GM18868 (cell line): ENCODE data around the gene FAM219A.
A peak's percentile ranks its signal among the peaks of the same experiment; 100 is the strongest.
"Not testable (repeated sequence)": the region's sequence is repeated elsewhere in the genome, so short reads cannot be mapped to it uniquely, and the experiment has no call there.

Experiments
- ATAC-seq: cut with Tn5 transposase; IDR thresholded peaks from one replicate; pipeline ENCODE4 v1.9.1; 2021; ENCODE audit warnings: mild to moderate bottlenecking, moderate library complexity; ENCODE audit not compliant: unreplicated experiment

FAM219A gene

DNA sequence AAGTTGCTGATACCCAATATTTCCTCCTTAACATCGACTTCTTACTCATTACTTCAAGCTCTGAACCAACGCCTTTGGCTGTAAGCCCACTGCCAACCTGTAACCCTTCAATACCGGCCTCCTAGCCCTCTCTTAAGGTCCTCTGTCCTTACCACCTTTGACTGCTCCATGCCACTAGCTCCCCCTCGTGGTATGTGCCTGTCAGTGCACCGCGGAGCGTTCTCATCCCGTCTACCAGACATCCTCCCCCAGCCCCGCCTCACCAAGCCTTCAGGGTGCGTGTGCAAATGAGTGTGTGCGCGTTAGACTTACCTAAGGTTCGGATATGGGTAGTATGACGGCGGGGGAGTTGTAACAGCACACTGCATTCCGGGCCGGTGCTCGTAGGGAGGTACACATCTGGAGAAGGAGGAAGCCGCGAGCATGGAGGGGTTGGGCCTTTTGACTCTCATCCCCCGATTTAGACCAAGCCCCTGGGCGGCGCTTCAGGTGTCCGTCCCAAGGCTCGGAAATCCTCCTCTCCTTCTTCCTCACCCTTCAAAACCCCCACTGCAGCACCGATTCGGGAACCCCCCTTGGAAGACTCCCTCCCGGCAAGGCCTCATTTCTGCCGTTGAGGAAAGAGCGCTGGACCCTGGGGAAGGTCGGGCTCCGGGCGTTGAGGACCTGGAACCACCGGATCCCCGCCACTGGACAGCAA lies 78.9 kb downstream of the FAM219A start:
- peak; percentile 35 for ATAC-seq

DNA sequence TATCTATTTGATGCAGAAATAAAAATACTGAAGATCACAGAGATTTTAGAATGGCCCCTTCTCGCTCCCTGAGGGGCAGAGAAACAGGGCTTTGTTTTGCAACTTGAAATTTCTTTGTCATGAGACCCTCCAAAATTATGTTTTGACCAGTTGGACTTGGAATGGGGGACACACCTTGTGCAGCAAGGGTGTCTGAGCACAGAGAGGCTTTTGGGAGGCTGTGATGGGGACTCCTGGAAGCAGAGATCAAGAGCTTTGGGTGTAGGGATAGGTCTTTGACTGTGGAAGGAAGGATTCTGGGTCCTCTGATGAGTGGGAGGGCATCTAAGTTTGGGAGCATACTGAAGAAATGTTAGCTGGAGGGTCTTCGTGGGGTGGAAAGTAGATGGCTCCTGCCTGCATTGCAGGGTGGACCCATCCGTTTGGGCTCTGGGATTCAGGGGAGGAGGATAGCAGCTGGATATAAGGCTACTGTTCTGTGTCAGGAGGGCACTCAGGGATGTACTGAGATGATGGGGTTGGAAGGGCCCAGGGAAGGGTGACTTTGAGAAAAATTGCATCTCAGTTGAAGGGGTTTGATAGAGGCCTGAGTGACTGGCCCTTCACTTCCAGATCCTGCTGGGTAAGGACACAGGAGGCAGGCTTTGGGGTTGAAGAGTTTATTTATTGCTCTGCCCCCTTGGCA lies 79.9 kb downstream of the FAM219A start:
- ATAC-seq: no peak

DNA sequence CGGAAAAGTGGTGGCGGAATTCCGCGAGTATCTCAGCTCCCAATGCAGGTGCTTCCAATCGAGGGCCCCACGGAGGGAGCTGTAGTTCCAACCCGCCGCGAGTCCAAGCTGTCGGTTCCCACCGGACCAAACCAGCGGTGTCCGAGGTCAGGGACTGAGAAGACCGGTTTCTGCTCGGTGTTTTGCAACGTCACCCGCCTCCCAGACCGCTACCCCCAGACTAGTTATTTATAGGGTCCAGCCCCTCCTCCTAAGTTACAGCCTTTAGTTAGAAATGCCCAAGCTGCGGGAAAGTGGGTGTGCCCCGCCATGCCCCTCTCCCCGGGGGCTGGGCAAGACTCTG lies 81.0 kb downstream of the FAM219A start:
- ATAC-seq: no peak

DNA sequence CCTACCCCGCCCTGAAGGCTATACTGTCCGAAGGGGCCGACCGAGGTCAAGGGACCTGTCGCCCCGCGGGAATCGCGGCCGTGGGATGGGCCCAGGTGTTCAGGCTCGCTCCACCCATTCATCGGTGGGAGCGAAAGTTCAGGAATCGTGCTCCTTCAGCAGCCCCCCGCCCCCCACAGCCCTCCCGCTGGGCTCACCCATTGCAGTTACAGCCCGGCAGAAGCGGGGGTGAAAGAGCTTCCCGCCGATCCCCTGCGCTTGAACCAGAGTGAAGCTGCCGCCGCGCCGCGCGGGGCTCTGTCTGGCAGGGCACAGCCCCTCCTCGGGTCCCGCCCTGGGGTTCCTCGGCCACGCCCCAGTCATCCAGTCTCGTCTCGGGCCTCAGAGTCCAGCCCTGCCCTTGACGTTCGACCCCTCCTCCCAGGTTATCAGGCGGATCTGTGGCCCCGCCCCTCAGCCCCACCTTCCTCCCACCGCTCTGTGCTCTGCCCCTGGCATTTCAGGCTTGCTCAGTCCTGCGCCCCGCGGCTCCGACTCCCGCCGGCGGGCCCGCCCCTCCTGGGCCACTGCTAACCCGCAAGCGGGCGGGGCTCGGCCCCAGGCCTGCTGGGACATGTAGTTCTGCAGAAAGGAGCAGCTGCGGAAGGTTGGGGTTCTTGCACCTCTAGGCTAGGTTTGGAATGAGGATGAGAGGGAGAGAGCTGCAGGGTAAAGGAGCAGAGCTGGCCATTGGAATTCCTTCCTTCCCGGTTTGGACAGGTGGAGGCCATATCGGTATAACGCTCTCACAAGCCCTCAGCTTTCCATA lies 81.6 kb downstream of the FAM219A start, which contains the start of gene MYORG:
MYORG (minus strand) TSS at position 303 of the 808 bp plus-strand sequence. CDS start 3,955 bp downstream, outside the sequence.
- ATAC-seq: peak; percentile 88

DNA sequence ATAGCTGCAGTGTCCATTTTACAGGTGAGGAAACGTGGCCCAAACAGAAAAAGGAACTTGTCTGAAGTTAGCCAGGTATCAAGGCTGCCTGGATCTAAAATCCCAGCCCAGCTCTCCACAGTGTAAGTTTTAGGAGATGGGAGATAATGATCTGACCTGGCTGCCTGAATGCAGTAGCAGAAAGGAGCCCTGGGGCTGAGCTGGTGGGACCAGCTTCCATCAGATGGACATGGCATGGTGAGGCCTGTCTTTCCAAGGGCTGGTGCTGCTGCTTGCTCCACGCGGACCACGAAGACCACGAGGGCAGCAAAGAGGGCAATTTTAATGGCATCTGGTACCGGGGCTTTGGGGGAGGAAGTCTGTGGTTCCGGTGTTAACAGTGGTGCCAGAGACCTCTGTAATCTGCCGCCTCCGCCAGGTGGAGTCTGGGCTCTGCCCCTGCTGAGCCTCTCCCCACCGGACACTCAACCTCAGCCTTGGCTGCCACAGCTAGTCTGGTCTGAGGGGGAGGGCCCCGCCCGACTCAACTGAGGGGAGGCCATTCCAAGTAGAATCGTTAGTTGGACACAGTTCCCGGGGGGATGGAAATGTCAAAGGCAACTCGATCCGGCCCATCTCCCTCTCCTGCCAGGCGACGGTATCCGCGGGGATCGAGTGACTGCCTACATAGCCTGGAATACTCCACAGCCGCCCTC lies 82.3 kb downstream of the FAM219A start:
- ATAC-seq: no peak

DNA sequence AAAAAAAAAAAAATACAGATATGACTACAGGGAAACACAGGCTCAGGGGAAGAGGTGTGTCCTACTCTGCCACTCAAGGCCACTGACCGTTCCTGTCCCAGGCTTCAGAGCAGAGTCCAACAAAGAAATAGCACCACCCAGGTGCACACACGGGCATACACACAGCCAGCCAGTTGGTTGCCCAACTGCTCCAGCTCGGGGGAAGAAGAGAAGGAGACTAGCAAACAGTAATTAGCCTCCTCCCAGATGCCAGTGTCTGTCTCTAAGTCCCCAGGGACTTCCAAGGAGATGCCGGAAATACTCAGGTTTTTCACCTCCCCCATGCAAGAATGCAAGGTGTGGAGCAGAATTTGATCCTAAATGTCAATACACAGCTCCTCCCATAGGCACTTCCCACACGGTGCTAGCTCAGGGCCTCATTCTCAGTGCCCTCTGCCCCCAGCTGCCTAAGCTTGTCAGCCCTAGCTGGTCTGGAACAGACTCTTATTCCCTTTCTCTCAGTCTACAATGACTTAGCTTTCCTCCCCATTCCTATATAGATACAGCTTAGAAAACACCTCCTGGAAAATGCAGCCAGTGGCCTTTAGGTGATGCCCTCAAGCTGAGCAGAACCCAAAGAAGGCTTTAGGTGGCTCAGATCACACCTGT lies 83.3 kb downstream of the FAM219A start:
- no peak for ATAC-seq

DNA sequence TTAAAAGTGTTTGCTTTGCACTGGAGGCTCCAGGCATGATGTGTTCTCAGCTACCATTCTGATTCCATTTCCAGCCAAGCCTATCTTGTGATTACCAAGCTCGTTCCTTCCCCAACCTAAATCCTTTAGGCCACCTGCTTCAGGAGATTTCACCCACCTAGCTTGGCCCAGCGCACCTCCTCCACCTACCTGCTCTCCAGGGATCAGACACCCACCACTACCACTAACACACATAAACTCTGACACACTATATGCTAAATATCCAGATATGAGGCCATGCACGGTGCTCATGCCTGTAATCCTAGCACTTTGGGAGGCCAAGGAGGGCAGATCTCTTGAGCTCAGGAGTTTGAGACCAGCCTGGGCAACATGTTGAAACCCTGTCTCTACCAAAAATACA lies 84.0 kb downstream of the FAM219A start:
- ATAC-seq: no peak

DNA sequence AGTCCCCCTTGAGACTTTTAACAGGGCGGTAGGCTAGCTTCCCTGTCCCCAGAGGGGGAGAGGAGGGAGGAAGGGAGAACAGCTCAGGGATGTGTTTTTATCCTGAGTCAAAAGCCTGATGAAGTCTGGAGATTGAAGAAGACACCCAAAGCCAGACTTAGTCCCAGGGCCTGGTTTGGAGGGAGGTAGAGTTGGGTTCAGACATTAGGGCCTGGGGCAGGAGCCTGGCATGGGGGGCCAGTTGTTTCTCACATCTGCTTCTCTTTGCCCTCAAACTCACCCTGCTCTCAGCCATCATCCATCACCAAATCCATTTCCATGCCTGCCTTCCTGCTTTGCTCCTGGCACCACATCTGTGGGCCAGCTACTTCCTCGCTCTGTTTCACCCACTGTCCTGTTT lies 84.6 kb downstream of the FAM219A start:
- no peak for ATAC-seq

DNA sequence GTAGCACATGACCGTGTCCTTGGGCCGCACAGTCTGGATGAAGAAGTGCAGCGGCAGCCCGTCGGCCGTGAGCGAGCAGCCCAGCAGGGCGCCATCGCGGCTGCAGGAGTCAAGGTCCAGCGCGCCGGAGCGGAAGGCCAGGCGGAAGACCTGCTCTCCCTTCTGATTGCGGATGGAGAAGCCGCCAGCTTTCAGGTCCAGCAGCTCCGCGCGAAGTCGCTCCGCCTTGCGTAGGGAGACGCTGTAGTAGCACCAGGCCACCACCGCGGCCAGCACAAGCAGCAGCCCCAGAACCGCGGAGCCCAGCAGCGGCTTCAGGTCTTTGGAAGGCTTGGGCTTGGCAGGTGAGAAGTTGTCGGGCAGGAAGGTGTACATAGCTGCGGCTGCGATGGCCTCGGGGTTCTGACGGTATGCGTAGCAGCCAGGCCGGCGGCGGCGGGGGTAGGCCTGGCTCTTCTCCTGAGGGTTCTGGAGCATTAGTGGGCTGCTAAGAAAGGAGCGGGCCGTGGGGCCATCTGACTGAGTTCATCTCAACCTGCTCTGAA lies 85.8 kb downstream of the FAM219A start:
- ATAC-seq: no peak

DNA sequence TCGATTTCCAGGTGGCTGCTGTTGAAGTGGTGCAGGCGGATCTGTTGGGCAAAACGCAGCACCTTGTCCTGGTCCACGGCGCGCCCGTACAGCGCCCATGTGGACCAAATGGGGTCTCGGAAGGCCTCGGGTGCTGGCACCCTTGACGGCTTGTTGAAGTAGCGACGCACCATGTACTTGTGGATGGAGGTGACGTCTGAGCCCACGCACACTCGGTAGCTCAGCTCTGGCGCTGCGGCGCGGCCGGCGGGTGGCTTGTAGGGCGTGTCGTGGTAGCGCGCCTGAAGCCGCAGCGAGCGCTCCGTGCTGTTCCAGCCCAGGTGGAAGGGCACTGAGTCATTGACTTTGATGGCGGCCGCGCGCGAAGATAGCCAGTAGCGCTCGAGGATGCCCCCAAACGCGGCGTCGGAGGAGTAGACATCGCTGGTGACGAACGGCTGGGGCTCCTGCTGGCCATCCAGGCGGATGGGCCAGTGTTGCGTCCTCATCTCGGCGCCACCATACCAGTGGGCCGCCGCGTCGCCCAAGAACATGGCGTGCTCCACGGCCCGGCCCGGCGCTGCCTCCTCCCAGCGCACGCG lies 86.4 kb downstream of the FAM219A start:
- no peak for ATAC-seq

DNA sequence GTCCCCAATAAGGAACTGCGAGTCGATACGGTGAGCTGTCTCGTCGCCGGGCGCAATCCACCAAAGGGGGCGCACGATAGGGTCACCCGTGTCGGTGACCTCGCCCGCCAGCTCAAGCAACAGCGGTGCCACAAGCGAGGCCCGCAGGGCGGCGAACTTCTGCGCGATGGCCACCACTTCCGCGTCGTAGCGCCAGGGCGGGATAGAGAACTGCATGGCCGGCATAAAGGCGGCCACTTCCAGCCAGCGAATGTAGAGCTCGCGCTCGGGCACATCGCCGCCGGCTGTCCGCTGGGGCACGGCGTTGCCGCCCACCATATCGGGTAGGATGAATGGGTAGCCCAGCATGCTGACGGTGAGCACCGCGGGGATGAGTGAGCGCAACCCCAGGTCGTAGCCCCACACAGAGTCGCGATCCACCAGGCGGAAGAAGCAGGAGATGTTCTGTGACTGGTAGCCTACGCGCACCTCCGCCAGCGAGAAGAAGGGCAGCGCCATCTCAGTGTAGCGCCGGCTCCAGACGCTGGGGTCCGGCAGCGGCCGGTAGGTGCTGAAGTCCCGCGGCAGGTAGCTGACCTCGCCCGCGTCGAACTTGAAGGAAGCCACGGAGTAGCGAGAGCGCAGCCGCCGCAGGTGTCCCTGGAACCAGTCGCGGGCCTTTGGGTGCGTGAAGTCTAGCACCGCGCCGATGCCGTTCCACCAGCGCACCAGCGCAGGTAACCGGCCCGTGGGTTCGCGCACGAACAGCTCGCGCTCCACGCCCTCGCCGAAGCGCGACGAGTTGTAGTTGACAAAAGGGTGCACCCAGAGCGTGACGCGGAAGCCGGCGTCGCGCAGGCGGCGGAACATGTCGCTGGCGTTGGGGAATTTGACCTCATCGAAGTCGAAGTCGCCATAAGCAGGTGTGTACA lies 87.1 kb downstream of the FAM219A start:
- no peak for ATAC-seq

DNA sequence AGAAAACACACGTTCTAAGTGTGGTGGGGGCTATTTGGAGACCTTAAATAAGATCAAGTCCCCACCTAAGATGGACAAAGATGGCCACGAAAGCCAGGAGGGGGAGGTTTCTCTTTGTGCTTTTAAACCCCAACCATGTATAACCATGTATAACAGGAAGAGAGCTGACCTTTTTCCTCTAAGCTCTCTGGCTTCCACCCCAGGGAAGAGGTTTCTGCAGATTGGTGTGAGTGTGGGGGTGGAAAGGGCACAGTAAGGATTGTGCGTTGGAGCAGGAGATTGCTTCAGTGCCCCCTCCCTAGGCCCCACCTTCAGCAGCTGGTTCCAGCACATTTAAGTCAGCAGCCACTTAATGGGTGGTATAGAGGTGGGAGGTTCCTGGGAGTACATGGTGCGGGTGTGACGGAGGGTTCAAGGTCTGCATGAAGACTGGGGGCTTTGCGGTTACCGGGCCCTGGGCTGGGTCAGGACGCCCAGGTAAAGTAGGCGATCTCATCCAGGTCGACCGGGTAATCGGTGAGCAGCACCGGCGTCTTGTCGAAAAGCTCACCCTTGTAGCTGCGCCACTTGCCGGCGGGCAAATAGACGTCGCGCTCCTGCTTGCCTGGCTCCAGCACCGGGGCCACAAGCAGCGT lies 87.9 kb downstream of the FAM219A start:
- ATAC-seq: no peak

DNA sequence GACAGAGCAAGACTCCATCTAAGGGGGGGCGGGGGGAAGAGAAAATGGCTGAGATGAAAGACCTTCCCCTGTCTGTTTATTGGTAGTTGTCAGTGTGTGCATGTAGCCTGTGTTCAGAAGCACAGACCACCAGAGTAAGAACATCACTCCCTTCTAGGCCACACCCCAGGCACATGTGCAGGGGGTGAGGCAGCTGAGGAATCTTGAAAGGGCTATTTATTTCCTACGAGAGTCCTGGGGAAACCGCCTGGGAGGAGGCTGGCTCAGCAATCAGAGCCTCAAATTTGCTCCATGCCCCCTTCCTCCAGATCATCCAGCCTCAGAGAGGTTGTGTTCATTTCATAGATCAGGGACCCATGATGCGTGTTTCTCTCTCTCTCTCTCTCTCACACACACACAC lies 88.7 kb downstream of the FAM219A start:
- ATAC-seq: no peak

DNA sequence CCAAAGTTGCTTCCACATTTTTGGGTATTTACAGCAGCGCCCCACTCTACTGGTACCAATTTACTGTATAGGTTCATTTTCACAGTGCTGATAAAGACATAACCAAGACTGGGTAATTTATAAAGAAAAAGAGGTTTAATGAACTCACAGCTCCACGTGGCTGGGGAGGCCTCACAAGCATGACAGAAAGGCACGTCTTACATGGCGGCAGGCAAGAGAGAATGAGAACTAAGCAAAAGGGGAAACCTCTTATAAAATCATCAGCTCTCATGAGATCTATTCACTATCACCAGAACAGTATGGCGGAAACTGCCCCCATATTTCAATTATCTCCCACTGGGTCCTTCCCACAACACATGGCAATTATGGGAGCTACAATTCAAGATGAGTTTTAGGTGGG lies 89.6 kb downstream of the FAM219A start:
- not testable (repeated sequence) for ATAC-seq

DNA sequence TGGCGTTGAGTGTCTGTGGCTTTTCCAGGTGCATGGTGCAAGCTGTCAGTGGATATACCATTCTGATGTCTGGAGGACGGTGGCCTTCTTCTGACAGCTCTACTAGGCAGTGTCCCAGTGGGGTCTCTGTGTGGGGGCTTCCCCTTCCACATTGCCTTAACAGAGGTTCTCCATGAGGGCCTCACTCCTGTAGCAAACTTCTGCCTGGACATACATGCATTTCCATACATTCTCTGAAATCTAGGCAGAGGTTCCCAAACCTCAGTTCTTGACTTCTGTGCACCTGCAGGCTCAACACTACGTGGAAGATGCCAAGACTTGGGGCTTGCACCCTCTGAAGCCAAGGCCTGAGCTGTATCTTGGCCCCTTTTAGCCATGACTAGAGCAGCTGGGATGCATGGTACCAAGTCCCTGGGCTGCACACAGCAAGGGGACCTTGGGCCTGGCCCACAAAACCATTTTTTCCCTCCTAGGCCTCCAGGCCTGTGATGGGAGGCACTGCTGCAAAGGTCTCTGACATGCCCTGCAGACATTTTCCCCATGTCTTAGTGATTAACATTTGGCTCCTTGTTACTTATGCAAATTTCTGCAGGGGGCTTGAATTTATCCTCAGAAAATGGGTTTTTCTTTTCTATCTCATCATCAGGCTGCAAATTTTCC lies 90.5 kb downstream of the FAM219A start:
- ATAC-seq: not testable (repeated sequence)

DNA sequence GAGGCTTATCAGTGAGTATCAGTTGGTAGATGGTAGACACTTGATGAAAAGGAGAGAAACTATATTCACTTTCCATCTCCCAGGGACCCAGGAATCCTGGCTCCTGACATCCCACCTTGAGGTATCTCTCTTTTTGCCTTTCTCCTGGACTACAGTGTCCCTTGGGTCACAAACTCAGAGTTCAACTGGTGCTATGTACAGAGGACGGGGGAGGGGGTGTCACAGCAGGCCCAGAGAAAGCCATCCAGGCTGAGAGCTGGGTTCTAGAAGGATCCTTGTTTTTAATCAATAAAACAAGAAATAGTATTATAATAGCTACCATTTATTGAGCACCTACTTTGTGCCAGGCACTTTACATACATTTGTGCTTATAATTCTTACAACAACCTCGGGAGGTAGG lies 92.0 kb downstream of the FAM219A start:
- ATAC-seq: no peak

DNA sequence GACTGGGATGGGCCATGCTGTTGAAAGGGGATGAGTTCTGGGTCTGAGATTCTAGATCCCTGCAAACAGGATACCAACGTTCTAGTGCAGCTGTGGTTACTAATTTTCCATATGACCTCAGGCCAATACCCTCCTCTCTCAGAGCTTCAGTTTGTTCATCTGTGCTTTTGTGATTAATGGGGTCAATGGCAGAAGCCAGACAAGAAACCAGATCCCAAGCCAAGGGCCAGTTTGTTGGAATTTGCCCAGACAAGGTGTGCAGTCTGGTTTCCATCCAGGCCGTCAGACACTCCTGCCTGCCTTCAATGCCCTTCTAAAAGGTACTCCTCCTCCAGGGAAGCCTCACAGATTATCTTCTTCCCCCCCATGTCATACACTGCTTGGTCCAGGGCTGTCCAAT lies 93.1 kb downstream of the FAM219A start:
- ATAC-seq: no peak
